ENCODE data around the gene BLOC1S5. TPM values are rescaled to one million over a fixed set of nuclear protein-coding genes. Genes with fewer than 3 reads are reported as not detected.

BLOC1S5 gene
- total and polyA plus RNA-seq, 2 of the 8 experiments (the other 6 are each of a cell fraction or from before 2014, with no cell fraction given), result 3.4 to 17.2 TPM

DNA sequence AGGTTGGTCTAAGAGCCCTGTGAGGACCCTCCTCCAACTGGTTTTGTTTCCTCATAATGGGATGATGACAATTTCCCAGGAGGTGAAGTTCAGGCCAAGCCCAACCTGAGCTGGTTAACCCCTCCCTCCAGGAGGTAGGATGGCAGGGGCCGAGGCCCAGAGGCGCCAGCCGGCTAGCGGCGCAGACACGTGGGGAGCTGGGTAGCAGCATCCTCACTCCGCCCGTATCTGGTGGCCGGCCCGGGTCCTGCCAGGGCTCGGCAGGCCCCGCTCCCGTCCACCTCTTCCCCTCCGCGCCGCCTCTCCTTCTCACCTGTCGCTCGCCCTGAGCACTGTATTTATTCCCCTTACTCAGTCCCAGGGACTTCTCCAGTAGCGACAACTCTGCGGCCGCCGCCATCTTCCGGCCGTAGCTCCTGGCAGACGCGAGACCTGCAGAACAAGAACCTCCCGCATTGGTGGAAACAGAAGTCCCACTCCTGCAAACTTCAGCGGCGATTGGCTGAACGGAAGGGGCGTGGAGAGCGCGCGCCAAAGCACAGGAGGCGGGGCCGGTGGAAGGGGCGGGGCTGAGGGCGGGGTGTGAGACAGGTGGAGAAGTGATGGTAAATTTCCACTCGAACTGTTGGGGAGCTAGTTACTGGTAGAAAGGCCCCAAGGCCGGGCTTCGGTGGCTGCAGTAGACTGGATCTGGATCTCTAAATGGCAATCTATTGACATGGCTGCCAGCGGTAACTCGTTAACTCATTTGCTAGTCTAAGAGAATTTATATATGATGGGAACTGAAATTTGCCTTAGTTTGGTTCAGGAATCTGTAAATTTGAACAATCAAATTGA lies 38.2 kb upstream of the BLOC1S5 start, which contains the start of gene EEF1E1 (continued):
- peak; percentile 73; the same call in 1 of the 2 replicates for TF ChIP-seq SP1 (IDR thresholded peaks at IDR 0.05; ENCODE audit: low read depth, low read length)
- TF ChIP-seq SP4 (IDR thresholded peaks at IDR 0.05; ENCODE audit: low read length), result peak; percentile 42; the same call in 1 of the 2 replicates
- TF ChIP-seq TBP (IDR thresholded peaks at IDR 0.05; ENCODE audit: low read depth, low read length), result peak; percentile 82
- TF ChIP-seq FOSL1 (IDR thresholded peaks at IDR 0.05; ENCODE audit: insufficient read depth, low read depth, low read length), result no peak
- TF ChIP-seq, protein P1, sequence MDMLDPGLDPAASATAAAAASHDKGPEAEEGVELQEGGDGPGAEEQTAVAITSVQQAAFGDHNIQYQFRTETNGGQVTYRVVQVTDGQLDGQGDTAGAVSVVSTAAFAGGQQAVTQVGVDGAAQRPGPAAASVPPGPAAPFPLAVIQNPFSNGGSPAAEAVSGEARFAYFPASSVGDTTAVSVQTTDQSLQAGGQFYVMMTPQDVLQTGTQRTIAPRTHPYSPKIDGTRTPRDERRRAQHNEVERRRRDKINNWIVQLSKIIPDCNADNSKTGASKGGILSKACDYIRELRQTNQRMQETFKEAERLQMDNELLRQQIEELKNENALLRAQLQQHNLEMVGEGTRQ (IDR thresholded peaks at IDR 0.05; ENCODE audit: low read length), result no peak
- no peak for TF ChIP-seq POU5F1 (IDR thresholded peaks at IDR 0.05; ENCODE audit: low read depth, low read length)
- TF ChIP-seq ZNF274 (IDR thresholded peaks at IDR 0.05; ENCODE audit: borderline replicate concordance, extremely low read depth, low read length), result no peak
- TF ChIP-seq JUN (IDR thresholded peaks at IDR 0.05; ENCODE audit: low read depth, low read length), result no peak
- no peak for TF ChIP-seq SIX5 (IDR thresholded peaks at IDR 0.05; ENCODE audit: low read depth, low read length)
- no peak for TF ChIP-seq SUZ12 (IDR thresholded peaks at IDR 0.05; ENCODE audit: low read length)
- TF ChIP-seq YY1 (IDR thresholded peaks at IDR 0.05; ENCODE audit: low read depth, low read length), result peak; percentile 96
- TF ChIP-seq PHF8 (conservative IDR thresholded peaks at IDR 0.05; ENCODE audit: low read depth, low read length), result peak; percentile 99
- TF ChIP-seq SIN3A (conservative IDR thresholded peaks at IDR 0.05 in 1 of 2, IDR thresholded peaks at IDR 0.05 in 1 of 2; ENCODE audit: low read depth in 1 of 2, low read length in 2 of 2), result peak; percentile 60 to 79; a peak in 1 of 4 replicates
